GM19324 (cell line): ENCODE data around the gene C1orf87.

ENCODE experiments used
- ATAC-seq: cut with Tn5 transposase; IDR thresholded peaks from one replicate; pipeline ENCODE4 v1.9.1; 2021; ENCODE audit warnings: mild to moderate bottlenecking, moderate library complexity; ENCODE audit not compliant: unreplicated experiment, low FRiP score

Gene C1orf87

GRCh38 chr1:59952065-59952464, 121.5 kb downstream of the C1orf87 start:
- no peak for ATAC-seq

- ATAC-seq = no peak
Measured at GRCh38 chr1:59949648-59950047, 123.9 kb downstream of the C1orf87 start.

GRCh38 chr1:59948990-59949389, 124.6 kb downstream of the C1orf87 start:
- no peak for ATAC-seq

GRCh38 chr1:59947047-59947938, 126.3 kb downstream of the C1orf87 start:
- peak; percentile 86 for ATAC-seq

GRCh38 chr1:59945790-59946189, 127.8 kb downstream of the C1orf87 start:
- no peak for ATAC-seq
